ENCODE data around the gene TARDBP. TPM values are rescaled to one million over a fixed set of nuclear protein-coding genes. Genes with fewer than 3 reads are reported as not detected.

TARDBP gene
- total RNA-seq, 1 experiment from 2014 or later, result 283 TPM

- no TSS peak for BruUV-seq (replicated peaks)
- CTCF ChIA-PET, result no interaction called here
- TF ChIP-seq CTCF (conservative IDR thresholded peaks at IDR 0.05; ENCODE audit: low read depth, low read length), result no peak
- TF ChIP-seq EZH2 (IDR thresholded peaks at IDR 0.05; ENCODE audit: borderline replicate concordance, low read depth, low read length, poor library complexity, severe bottlenecking), result no peak
- H3K27me3 ChIP-seq (replicated peaks; ENCODE audit: insufficient read depth, low read depth, low read length, poor library complexity), result no peaks in the 10 kb centered on the region
- intact Hi-C loops (cut with micrococcal nuclease; ENCODE audit: unreplicated experiment), result no loop called here
- H3K9me3 ChIP-seq (ENCODE audit: low read depth, low read length, poor library complexity, severe bottlenecking), result no peaks in the 10 kb centered on the region
- no peak for DNase-seq (ENCODE audit: low spot score)
- H3K36me3 ChIP-seq (ENCODE audit: insufficient read depth, low read length, poor library complexity, severe bottlenecking), result peaks cover 24% of the 10 kb centered on the region
- H3K4me1 ChIP-seq (ENCODE audit: insufficient read depth, low read length, poor library complexity, severe bottlenecking), result peaks cover 4% of the 10 kb centered on the region
- no peak overlapping the region for H3K4me3 ChIP-seq (ENCODE audit: low read depth, low read length, poor library complexity, severe bottlenecking)
- no peak overlapping the region for H3K27ac ChIP-seq (ENCODE audit: low read depth, low read length, poor library complexity, severe bottlenecking)
- POLR2A ChIA-PET (ENCODE audit: low non-redundant PET), result no interaction called here
Measured at GRCh38 chr1:11054181-11054580, 41.7 kb downstream of the TARDBP start.

- Histone ChIP-seq H3K36me3 (ENCODE audit: insufficient read depth, low read length, poor library complexity, severe bottlenecking) (peaks cover 24% of the 10 kb centered on the region), H3K4me3 (ENCODE audit: low read depth, low read length, poor library complexity, severe bottlenecking) (no peak overlapping the region), H3K4me1 (ENCODE audit: insufficient read depth, low read length, poor library complexity, severe bottlenecking) (peaks cover 4% of the 10 kb centered on the region), H3K9me3 (ENCODE audit: low read depth, low read length, poor library complexity, severe bottlenecking) (no peaks in the 10 kb centered on the region), H3K27ac (ENCODE audit: low read depth, low read length, poor library complexity, severe bottlenecking) (no peak overlapping the region), H3K27me3 (replicated peaks; ENCODE audit: insufficient read depth, low read depth, low read length, poor library complexity) (no peaks in the 10 kb centered on the region)
- TF ChIP-seq EZH2 (IDR thresholded peaks at IDR 0.05; ENCODE audit: borderline replicate concordance, low read depth, low read length, poor library complexity, severe bottlenecking) (no peak), CTCF (conservative IDR thresholded peaks at IDR 0.05; ENCODE audit: low read depth, low read length) (no peak)
- intact Hi-C loops (cut with micrococcal nuclease; ENCODE audit: unreplicated experiment), result no loop called here
- no peak for DNase-seq (ENCODE audit: low spot score)
- BruUV-seq (replicated peaks), result TSS peak; percentile 9
- POLR2A ChIA-PET (ENCODE audit: low non-redundant PET), result no interaction called here
- CTCF ChIA-PET, result interaction anchor here (0.7 kb wide), 1 partner anchor 14 kb away, joined by 10 read pairs; no protein-coding TSS in a partner anchor
Measured at GRCh38 chr1:11054666-11055065, 42.2 kb downstream of the TARDBP start.

- peaks cover 4% of the 10 kb centered on the region for H3K4me1 ChIP-seq (ENCODE audit: insufficient read depth, low read length, poor library complexity, severe bottlenecking)
- CTCF ChIA-PET, result no interaction called here
- POLR2A ChIA-PET (ENCODE audit: low non-redundant PET), result no interaction called here
- no TSS peak for BruUV-seq (replicated peaks)
- DNase-seq (ENCODE audit: low spot score), result no peak
- intact Hi-C loops (cut with micrococcal nuclease; ENCODE audit: unreplicated experiment), result no loop called here
- no peaks in the 10 kb centered on the region for H3K9me3 ChIP-seq (ENCODE audit: low read depth, low read length, poor library complexity, severe bottlenecking)
- H3K27ac ChIP-seq (ENCODE audit: low read depth, low read length, poor library complexity, severe bottlenecking), result no peak overlapping the region
- no peak overlapping the region for H3K4me3 ChIP-seq (ENCODE audit: low read depth, low read length, poor library complexity, severe bottlenecking)
- no peaks in the 10 kb centered on the region for H3K27me3 ChIP-seq (replicated peaks; ENCODE audit: insufficient read depth, low read depth, low read length, poor library complexity)
- peaks cover 24% of the 10 kb centered on the region for H3K36me3 ChIP-seq (ENCODE audit: insufficient read depth, low read length, poor library complexity, severe bottlenecking)
- TF ChIP-seq EZH2 (IDR thresholded peaks at IDR 0.05; ENCODE audit: borderline replicate concordance, low read depth, low read length, poor library complexity, severe bottlenecking) (no peak), CTCF (conservative IDR thresholded peaks at IDR 0.05; ENCODE audit: low read depth, low read length) (no peak)
Measured at GRCh38 chr1:11055676-11056075, 43.2 kb downstream of the TARDBP start.
